GM18498 (cell line): ENCODE results near the gene SLC39A13.
A peak's percentile ranks its signal among the peaks of the same experiment; 100 is the strongest.

Experiments
- ATAC-seq: cut with Tn5 transposase; IDR thresholded peaks from one replicate; pipeline ENCODE4 v1.9.1; 2021; ENCODE audit warnings: mild to moderate bottlenecking, moderate library complexity; ENCODE audit not compliant: unreplicated experiment

The SLC39A13 gene

DNA sequence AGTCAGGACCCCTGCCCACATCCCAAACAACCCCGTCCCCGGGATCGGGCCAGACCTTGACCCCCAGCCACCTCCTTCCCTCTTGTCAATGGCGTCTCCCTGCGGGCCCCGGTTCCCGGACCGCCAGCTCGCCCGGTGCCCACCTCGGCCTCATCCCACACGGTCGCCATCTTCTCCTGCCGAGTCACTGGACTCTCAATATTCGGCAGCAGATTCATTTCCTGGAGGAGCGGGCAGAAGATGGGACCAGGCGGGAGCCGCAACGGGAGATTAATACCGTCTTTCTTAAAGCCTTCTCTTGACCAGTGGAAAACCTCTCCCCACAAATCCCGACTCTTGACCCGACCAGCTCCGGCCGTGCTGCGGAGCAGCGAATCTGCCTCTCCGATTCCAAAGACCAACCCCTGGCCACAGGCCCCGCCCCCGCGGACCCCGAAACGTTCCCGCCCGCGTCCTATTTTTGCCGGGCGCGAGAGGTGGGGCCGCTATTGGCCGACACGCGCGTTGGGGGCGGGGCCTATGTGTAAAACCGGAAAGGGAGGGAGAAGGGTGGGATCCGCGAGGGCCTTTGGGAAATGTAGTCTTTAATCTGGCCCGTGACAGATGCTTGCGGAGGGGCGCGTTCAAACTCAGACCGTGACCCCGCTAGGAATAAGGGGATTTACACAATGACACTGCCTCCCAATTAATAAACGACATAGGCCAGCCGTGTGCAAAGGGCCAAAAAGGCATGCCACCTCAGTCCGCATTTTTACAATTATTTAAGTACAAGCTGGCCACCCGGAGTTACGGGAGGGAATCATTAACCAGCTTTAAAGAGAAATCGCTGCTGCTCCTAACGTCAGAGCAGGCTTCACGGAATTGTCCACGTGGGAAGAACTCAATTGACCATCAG lies 17.9 kb downstream of the SLC39A13 start, which contains the start of gene PSMC3:
Gene PSMC3 (minus strand): TSS at position 378 of the 895 bp plus-strand sequence. CDS start 160 bp downstream, at position 218.
- peak; percentile 92 for ATAC-seq

DNA sequence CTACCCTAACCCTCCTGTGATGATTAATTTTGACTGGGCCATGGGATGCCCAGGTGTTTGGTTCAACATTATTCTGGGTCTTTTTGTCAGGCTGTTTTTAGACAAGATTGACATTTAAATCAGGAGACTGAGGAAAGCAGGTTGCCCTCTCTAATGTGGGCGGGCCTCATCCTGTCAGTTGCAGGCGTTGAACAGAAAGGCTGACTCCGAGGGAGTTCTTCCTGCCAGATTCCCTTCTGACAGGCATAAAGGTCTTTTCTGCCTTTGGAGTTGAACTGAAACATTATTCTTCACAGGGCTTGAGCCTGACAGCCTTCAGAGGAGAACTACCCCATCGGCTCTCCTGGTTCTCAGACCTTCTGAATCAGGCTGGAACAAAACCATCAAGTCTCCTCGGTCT lies 22.1 kb downstream of the SLC39A13 start:
- no peak for ATAC-seq

- ATAC-seq: no peak
Observed at GRCh38 chr11:47431356-47432083, 23.1 kb downstream of the SLC39A13 start.

DNA sequence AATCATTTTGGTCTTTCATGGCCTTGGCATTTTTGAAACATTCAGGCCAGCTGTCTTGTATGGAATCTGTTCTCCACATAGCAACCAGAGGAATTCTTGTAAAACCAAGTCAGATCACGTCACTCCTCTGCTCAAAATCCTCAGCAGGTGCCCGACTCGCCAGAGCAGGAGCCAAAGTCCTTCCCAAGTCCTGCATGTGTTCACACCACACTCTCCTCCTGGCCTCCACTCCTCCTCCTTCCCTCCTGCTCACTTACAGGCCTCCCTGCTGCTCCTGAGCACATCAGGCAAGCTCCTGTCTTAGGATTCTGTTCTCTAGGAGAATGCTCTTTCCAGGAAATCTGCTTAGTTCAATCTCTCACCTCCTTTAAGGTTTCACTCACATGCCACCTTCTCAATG lies 24.8 kb downstream of the SLC39A13 start:
- ATAC-seq: no peak

DNA sequence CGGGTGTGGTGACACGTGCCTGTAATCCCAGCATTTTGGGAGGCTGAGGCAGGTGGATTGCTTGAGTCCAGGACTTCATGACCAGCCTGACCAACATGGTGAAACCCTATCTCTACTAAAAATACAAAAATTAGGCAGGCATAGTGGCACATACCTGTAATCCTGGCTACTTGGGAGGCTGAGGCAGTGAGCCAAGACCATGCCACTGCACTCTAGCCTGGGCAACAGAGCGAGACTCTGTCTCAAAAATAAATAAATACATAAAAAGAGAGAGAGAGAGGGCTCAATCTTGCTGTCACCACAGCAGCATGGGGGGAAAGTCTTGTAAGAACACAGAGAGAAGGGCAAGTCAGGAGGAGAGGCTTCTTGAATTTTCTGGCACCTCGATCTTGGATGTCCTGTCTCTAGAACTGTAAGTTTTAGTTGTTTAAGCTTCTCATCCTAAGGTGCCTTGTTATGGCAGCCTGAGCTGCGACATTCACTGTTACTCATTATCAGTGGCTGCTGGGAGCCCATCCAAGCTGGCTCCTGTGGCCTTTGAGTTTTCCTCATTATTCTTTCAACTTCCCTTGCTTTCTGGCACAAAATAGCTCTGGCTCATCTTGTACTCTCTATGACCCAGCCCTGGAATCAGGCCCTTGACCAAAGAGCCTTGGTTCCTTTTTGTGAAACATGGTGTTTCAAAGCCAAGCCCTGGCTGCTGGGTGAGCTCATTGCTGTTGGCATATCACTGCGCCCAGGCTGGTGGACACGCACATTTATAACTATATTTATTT lies 25.8 kb downstream of the SLC39A13 start:
- no peak for ATAC-seq

GRCh38 chr11:47435687-47436086 lies 27.3 kb downstream of the SLC39A13 start:
- no peak for ATAC-seq

DNA sequence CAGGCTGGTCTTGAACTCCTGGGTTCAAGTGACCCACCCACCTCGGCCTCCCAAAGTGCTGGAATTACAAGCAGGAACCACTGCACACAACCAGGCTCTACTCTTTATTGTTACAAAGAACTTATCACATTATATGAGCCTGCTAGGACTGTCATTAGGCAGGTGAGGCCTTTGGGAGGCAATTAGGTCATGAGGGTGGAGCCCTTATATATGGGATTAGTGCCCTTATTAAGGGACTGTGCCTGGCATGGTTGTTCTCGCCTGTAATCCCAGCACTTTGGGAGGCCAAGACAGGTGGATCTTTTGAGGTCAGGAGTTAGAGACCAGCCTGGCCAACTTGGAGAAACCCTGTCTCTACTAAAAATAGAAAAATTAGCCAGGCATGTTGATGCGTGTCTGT lies 28.3 kb downstream of the SLC39A13 start:
- no peak for ATAC-seq

GRCh38 chr11:47437218-47437745 lies 28.9 kb downstream of the SLC39A13 start:
- no peak for ATAC-seq

GRCh38 chr11:47437746-47438418 lies 29.5 kb downstream of the SLC39A13 start:
- no peak for ATAC-seq

DNA sequence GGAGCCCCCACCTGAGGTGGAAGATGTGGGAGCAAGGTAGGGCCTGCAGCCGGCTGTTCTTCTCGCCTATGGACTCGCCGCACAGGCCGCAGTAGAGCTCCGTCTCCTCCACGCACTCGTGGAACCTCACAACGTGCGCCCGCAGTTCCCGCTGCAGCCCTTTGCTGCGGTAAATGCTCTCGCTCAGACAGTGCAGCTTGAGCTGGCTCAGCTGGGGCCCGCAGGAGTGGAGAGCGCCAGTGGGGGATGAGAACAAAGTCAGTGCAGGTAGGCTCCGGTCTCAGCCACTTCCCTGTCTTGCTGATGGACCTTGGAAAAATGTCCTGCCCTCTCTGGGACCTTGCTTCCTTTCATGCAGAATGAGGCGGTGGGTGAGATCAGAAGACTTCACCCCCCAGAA lies 30.3 kb downstream of the SLC39A13 start:
- ATAC-seq: no peak

DNA sequence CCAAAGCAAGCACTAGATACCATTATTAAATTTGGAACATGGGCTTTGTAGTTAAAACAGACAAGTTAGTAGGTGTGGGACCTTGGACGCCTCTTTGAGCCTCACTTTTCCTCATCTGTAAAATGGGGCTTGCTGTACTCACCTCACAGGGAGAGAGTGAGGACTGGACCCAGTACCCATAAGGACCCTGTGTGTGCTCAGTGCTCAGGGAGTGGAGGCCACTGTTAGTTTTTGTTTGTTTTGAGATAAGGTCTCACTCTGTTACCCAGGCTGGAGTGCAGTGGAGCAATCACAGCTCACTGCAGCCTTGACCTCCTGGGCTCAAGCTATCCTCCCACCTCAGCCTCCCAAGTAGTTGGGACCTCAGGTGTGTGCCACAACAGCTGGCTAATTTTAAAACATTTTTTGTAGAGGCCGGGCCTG lies 31.7 kb downstream of the SLC39A13 start:
- ATAC-seq: no peak

- ATAC-seq: no peak
Observed at GRCh38 chr11:47441421-47441820, 33.0 kb downstream of the SLC39A13 start.

DNA sequence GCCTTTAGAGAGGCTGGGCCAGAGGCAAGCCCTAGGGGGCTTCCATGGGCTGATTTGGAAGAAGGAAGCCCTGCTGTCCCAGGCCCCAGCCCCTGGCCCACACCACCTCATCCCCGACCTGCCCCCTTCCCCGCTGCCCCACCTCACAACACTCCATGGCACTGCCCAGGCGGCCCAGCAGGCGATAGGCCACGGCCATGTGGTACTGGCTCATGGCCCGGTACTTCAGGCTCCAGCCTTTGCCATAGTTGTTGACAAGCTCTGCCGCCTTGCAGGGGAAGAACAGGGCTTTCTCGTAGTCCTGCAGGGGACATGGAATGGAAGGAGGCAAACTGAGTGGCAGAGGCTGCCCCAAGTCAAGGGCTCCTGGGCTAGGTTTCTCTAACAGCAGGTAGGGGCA lies 34.1 kb downstream of the SLC39A13 start:
- no peak for ATAC-seq

- ATAC-seq: no peak
Observed at GRCh38 chr11:47443028-47443700, 34.8 kb downstream of the SLC39A13 start.

DNA sequence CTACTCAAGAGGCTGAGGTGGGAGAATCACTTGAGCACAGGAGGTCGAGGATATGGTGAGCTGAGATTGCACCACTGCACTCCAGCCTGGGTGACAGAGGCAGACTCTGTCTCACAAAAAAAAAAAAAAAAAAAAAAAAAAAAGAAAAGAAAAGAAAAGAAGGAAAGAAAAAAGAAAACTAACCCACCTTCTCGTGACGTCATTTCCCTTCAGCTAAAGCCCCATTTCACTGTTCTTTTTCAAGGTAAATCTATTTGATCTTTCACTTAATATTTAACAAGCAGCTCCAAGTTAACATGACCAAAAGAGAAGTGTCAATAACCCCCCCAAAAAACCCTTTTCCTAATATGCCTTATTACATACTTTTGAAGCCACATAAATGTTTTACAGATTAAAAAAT lies 35.4 kb downstream of the SLC39A13 start:
- no peak for ATAC-seq

- no peak for ATAC-seq
Observed at GRCh38 chr11:47445840-47446239, 37.5 kb downstream of the SLC39A13 start.

DNA sequence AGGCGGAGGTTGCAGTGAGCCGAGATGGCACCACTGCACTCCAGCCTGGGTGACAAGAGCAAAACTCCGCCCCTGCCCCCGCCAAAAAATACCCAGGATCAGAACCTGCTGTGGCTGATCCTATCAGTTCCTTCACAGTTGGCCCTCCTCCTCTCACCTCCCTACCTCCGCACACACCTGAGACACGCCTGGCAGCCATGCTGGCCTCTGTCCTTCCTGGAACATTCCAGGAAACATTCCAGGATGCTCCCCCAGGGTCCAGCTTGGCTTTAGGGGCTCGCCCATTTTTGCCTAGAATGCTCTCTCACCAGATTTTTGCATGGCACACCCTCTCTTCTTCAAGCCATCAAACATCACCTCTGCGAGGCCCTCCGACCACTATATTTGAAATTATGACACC lies 38.4 kb downstream of the SLC39A13 start:
- no peak for ATAC-seq

DNA sequence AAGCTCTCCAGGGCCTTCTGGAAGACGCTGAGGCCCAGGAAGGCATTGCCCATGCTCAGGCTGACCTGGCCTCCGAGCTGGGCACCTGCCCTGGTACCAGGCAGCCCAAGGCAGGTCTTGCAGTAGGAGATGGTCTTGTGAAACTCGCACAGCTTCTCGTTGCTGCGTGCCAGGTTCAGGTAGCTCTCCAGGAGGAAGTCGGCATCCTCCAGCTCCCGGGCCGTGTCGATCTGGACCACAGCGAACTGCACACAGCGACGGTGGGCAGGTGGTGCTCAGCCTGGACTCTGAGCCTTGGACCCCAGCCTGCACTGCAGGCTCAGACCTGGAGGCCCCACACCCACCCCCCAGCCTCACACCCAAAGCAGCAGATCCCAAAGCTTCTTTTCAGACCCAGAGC lies 39.5 kb downstream of the SLC39A13 start:
- no peak for ATAC-seq

DNA sequence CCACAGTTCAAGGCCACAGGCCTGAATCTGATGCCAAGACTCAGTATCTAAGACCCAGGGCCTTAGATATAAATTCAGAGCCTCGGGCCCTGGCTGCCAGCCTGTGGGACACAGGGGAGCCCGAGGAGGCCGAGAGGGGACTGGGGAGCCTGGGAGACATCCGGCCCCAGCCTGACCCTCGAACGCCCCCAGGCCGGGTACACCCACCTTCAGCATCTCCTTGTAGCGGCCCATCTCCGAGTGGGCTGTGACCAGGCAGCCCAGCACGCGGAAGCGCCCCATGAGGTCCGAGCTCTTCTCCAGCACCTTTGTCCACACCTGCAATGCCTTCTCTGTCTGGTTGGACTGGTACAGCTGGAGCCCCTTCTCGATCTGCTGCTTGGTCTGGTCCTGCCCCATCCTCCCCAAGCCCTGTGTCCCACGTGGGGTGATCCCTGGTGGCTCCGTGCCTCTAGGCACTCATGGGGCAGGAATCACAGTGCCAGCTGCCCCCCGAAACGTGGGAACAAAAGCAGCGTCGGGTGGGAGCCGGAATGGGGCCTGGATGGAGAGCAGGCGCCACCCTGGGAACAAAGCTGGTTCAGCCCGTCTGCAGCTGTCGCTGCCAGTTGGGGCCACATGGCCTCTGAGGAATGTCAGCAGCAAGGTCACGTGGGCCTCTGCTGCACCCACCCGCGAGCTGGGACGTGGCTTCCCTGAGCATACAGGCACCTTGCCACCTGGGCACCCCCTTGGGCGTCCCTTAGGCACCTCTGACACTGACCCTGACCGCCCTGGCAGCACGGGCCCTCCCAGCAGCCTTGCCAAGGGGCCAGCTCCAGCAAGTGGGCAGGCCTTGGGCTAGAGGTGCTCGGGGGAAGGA lies 40.4 kb downstream of the SLC39A13 start, which contains the start of gene RAPSN:
Gene RAPSN (minus strand): TSS at position 571 of the 862 bp plus-strand sequence. CDS start 172 bp downstream, at position 399.
- no peak for ATAC-seq
